Fibroblast of the aortic adventitia (primary cell): ENCODE data around the gene OR51T1. TPM values are rescaled to one million over a fixed set of nuclear protein-coding genes. Genes with fewer than 3 reads are reported as not detected.
"Not testable (repeated sequence)": the region's sequence is repeated elsewhere in the genome, so short reads cannot be mapped to it uniquely, and the experiment has no call there.

Source experiments
- DNase-seq: peaks from one replicate; pipeline ENCODE4 v3.0.0-alpha.2; 2010; ENCODE audit warnings: low read depth
- H3K4me3 ChIP-seq: 2 replicates; pipeline ENCODE4 v1.5.1; 2011; ENCODE audit warnings: low read depth, mild to moderate bottlenecking, control low read depth, low read length, moderate library complexity
- CTCF ChIP-seq: IDR thresholded peaks from 2 replicates; pipeline ENCODE4 v1.5.1; 2011; ENCODE audit warnings: mild to moderate bottlenecking, low read length, control low read depth, inconsistent platforms; ENCODE audit not compliant: insufficient read depth
- total RNA-seq: library from RNA; depleted of rRNA; stranded (reverse); fragments of >200 nt; gene quantifications from 2 replicates; pipeline ENCODE4 v1.2.3, GENCODE V29; 2012; ENCODE audit warnings: low replicate concordance

The OR51T1 gene
- total RNA-seq = not detected in 2 replicates

DNA sequence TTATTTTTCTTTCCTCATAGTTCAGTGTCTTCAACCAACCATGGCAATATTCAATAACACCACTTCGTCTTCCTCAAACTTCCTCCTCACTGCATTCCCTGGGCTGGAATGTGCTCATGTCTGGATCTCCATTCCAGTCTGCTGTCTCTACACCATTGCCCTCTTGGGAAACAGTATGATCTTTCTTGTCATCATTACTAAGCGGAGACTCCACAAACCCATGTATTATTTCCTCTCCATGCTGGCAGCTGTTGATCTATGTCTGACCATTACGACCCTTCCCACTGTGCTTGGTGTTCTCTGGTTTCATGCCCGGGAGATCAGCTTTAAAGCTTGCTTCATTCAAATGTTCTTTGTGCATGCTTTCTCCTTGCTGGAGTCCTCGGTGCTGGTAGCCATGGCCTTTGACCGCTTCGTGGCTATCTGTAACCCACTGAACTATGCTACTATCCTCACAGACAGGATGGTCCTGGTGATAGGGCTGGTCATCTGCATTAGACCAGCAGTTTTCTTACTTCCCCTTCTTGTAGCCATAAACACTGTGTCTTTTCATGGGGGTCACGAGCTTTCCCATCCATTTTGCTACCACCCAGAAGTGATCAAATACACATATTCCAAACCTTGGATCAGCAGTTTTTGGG is at the start of gene OR51T1:
Gene OR51T1, plus strand, starts transcription at position 41 of the 641 bp plus-strand sequence. Its CDS starts 0 bp downstream, at position 41.
- no peak for DNase-seq
- no peak within 1 kb of the TSS for H3K4me3 ChIP-seq
- no peak for TF ChIP-seq CTCF

GRCh38 chr11:4839851-4840549 is 41.7 kb upstream of the OR51T1 start:
- H3K4me3 ChIP-seq = no peak overlapping the region
- no peak for TF ChIP-seq CTCF
- DNase-seq = no peak

DNA sequence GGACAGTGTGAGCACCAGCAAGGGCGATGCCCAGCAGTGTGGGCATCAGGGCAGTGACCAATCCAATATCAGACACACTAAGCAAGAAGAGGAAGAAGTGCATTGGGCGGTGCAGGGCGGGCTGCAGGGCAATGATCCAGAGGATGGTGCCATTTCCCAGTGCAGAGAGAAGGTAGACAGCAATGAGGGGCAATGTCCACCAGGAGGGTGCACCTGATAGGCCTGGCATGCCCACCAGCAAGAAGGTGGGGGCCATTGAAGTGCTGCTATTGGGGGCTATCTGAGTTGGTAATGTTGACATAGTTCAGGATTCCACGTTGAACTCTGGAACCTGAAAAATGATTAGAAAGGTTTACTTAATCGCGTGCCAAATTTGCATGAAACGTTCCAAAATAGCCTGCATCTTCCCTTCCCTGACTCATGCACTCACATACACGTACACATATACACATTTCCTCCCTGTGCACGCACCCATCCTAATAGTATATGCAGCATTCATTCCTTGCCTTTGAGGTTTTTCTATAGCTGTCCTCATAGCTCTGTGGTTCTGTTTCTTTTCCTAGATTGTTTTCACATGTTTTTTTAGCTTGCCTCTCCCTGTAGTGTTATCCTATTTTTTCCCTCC is 32.7 kb upstream of the OR51T1 start, which contains the start of gene OR51S1:
Gene OR51S1, minus strand, starts transcription at position 301 of the 625 bp plus-strand sequence. Its CDS starts 0 bp downstream, at position 301.
- no peak within 1 kb of the TSS for H3K4me3 ChIP-seq
- DNase-seq = no peak
- TF ChIP-seq CTCF = no peak

DNA sequence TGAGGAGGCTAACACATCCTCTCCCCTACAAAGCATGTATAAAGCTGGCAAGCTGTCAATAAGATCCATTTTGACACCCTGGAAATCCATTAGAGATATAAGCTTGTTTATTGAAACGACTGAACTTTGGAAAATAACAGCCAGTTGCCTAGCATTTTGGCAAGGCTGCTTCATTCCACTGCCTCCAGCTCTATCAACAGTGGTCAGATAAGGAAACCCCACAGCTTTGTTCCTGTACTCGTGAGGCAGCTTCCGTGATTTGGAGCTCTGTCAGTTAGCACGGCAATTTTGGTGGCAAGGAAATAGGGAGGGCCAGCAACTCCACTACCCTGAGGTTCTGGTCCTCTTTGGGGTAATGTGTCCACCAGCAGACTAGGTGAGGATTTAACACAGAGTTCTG is 30.7 kb upstream of the OR51T1 start:
- no peak overlapping the region for H3K4me3 ChIP-seq
- peak; percentile 19 for DNase-seq
- no peak for TF ChIP-seq CTCF

DNA sequence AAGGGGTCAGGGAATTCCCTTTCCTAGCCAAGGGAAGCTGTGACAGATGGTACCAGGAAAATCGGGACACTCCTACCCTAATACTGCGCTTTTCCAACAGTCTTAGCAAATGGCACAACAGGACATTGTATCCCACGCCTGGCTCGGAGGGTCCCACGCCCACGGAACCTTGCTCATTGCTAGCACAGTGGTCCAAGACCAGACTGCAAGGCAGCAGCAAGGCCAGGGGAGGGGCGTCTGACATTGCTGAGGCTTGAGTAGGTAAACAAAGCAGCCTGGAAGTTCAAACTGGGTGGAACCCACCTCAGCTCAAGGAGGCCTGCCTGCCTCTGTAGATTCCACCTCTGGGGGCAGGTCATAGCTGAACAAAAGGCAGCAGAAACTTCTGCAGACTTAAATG is 27.4 kb upstream of the OR51T1 start:
- H3K4me3 ChIP-seq, DNase-seq: not testable (repeated sequence)

- no peak for DNase-seq
- no peak for TF ChIP-seq CTCF
- H3K4me3 ChIP-seq = no peak overlapping the region
Observed at GRCh38 chr11:4862447-4863236, 19.1 kb upstream of the OR51T1 start.
